ENCODE results near the gene PCYOX1L.

The PCYOX1L gene

GRCh38 chr5:149313151-149313841 lies 44.5 kb upstream of the PCYOX1L start:
- Histone ChIP-seq H3K27me3 (ENCODE audit: insufficient read depth, low read length) (no peaks in the 10 kb centered on the region), H2BK5ac (ENCODE audit: low read depth, low read length, poor library complexity) (no peak overlapping the region), H3K79me2 (ENCODE audit: control insufficient read depth, insufficient read depth, low read length, poor library complexity) (no peaks in the 10 kb centered on the region), H2AK5ac (ENCODE audit: low read length) (no peak overlapping the region), H3K14ac (ENCODE audit: low read length) (no peak overlapping the region), H2AFZ (ENCODE audit: insufficient read depth, low read length, poor library complexity) (no peak overlapping the region), H3K4ac (ENCODE audit: low read depth, low read length) (no peak overlapping the region), H3K4me2 (ENCODE audit: low read length) (no peak overlapping the region), H2BK12ac (ENCODE audit: low read length) (no peak overlapping the region), H3K4me3 (ENCODE audit: low read depth, low read length) (no peak overlapping the region), H3K79me1 (ENCODE audit: low read length) (no peaks in the 10 kb centered on the region), H3K4me1 (ENCODE audit: control insufficient read depth in 1 of 2, insufficient read depth in 2 of 2, low read length in 2 of 2) (no peaks in the 10 kb centered on the region), H3K9ac (ENCODE audit: low read length) (no peak overlapping the region), H3K36me3 (ENCODE audit: control insufficient read depth in 1 of 2, insufficient read depth in 2 of 2, low read length in 2 of 2) (peaks cover 0 to 3% of the 10 kb centered on the region in 2 experiments), H3K18ac (ENCODE audit: low read length) (no peak overlapping the region), H4K91ac (ENCODE audit: low read depth, low read length) (no peak overlapping the region), H3K23ac (ENCODE audit: low read length) (no peak overlapping the region), H2BK120ac (ENCODE audit: insufficient read depth, low read length, poor library complexity) (no peak overlapping the region), H4K8ac (ENCODE audit: low read depth, low read length) (no peak overlapping the region), H4K12ac (ENCODE audit: low read depth, low read length) (no peak overlapping the region), H3K27ac (ENCODE audit: low read depth, low read length) (no peak overlapping the region), H3K9me3 (ENCODE audit: insufficient read depth, low read depth, low read length) (no peaks in the 10 kb centered on the region)
- WGBS (ENCODE audit: extremely low coverage, insufficient coverage, insufficient read length), result no CpG with 5 or more reads among the region's 6 CpGs
- DNase-seq, result no peak

GRCh38 chr5:149314571-149315111 lies 43.2 kb upstream of the PCYOX1L start:
- Histone ChIP-seq H3K79me2 (ENCODE audit: control insufficient read depth, insufficient read depth, low read length, poor library complexity) (no peaks in the 10 kb centered on the region), H2BK5ac (ENCODE audit: low read depth, low read length, poor library complexity) (no peak overlapping the region), H2AFZ (ENCODE audit: insufficient read depth, low read length, poor library complexity) (no peak overlapping the region), H3K4ac (ENCODE audit: low read depth, low read length) (no peak overlapping the region), H3K36me3 (ENCODE audit: control insufficient read depth in 1 of 2, insufficient read depth in 2 of 2, low read length in 2 of 2) (peaks cover 3 to 6% of the 10 kb centered on the region in 2 experiments), H2BK12ac (ENCODE audit: low read length) (no peak overlapping the region), H3K27me3 (ENCODE audit: insufficient read depth, low read length) (no peaks in the 10 kb centered on the region), H3K9ac (ENCODE audit: low read length) (no peak overlapping the region), H4K91ac (ENCODE audit: low read depth, low read length) (no peak overlapping the region), H3K18ac (ENCODE audit: low read length) (no peak overlapping the region), H3K79me1 (ENCODE audit: low read length) (no peaks in the 10 kb centered on the region), H3K23ac (ENCODE audit: low read length) (no peak overlapping the region), H4K8ac (ENCODE audit: low read depth, low read length) (no peak overlapping the region), H3K27ac (ENCODE audit: low read depth, low read length) (no peak overlapping the region), H3K4me1 (ENCODE audit: control insufficient read depth in 1 of 2, insufficient read depth in 2 of 2, low read length in 2 of 2) (no peaks in the 10 kb centered on the region), H2BK120ac (ENCODE audit: insufficient read depth, low read length, poor library complexity) (no peak overlapping the region), H2AK5ac (ENCODE audit: low read length) (no peak overlapping the region), H3K4me3 (ENCODE audit: low read depth, low read length) (no peak overlapping the region), H4K12ac (ENCODE audit: low read depth, low read length) (no peak overlapping the region), H3K9me3 (ENCODE audit: insufficient read depth, low read depth, low read length) (no peaks in the 10 kb centered on the region), H3K14ac (ENCODE audit: low read length) (no peak overlapping the region), H3K4me2 (ENCODE audit: low read length) (no peak overlapping the region)
- no peak for DNase-seq
- WGBS (ENCODE audit: extremely low coverage, insufficient coverage, insufficient read length), result no CpG with 5 or more reads among the region's 4 CpGs

DNA sequence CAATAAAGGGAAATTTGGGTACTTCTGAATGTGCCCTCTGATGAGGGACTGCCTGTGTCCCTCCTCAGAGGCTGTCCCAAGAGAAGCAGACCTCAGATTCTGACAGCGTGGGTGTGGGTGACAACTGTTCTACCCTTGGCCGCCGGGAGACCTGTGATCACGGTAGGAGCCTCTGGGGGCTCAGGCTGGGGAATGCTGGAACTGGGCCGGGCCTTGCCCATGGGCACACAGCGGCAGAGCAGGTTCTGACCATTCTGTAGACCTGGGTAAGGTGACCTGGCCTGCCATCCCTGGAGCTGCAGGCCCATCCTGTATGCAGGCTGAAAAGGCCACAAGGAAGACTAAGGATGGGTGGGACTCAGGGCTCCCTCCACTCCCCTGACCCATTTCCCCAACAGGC lies 42.1 kb upstream of the PCYOX1L start:
- no peaks in the 10 kb centered on the region for H3K9me3 ChIP-seq (ENCODE audit: insufficient read depth, low read depth, low read length)
- no peak overlapping the region for H3K4me2 ChIP-seq (ENCODE audit: low read length)
- no peaks in the 10 kb centered on the region for H3K27me3 ChIP-seq (ENCODE audit: insufficient read depth, low read length)
- no peak for DNase-seq
- no peak overlapping the region for H3K4me3 ChIP-seq (ENCODE audit: low read depth, low read length)
- H4K8ac ChIP-seq (ENCODE audit: low read depth, low read length), result no peak overlapping the region
- peaks cover 2 to 3% of the 10 kb centered on the region in 2 experiments for H3K4me1 ChIP-seq (ENCODE audit: control insufficient read depth in 1 of 2, insufficient read depth in 2 of 2, low read length in 2 of 2)
- H3K79me2 ChIP-seq (ENCODE audit: control insufficient read depth, insufficient read depth, low read length, poor library complexity), result no peaks in the 10 kb centered on the region
- no peak overlapping the region for H4K91ac ChIP-seq (ENCODE audit: low read depth, low read length)
- H3K36me3 ChIP-seq (ENCODE audit: control insufficient read depth in 1 of 2, insufficient read depth in 2 of 2, low read length in 2 of 2), result peaks cover 5 to 9% of the 10 kb centered on the region in 2 experiments
- H3K18ac ChIP-seq (ENCODE audit: low read length), result no peak overlapping the region
- H2AK5ac ChIP-seq (ENCODE audit: low read length), result no peak overlapping the region
- H2BK5ac ChIP-seq (ENCODE audit: low read depth, low read length, poor library complexity), result no peak overlapping the region
- no peak overlapping the region for H3K9ac ChIP-seq (ENCODE audit: low read length)
- H2BK120ac ChIP-seq (ENCODE audit: insufficient read depth, low read length, poor library complexity), result no peak overlapping the region
- no peak overlapping the region for H3K14ac ChIP-seq (ENCODE audit: low read length)
- H2AFZ ChIP-seq (ENCODE audit: insufficient read depth, low read length, poor library complexity), result no peak overlapping the region
- H4K12ac ChIP-seq (ENCODE audit: low read depth, low read length), result no peak overlapping the region
- H3K4ac ChIP-seq (ENCODE audit: low read depth, low read length), result no peak overlapping the region
- no peak overlapping the region for H2BK12ac ChIP-seq (ENCODE audit: low read length)
- no CpG with 5 or more reads among the region's 6 CpGs for WGBS (ENCODE audit: extremely low coverage, insufficient coverage, insufficient read length)
- no peak overlapping the region for H3K27ac ChIP-seq (ENCODE audit: low read depth, low read length)
- H3K79me1 ChIP-seq (ENCODE audit: low read length), result no peaks in the 10 kb centered on the region
- no peak overlapping the region for H3K23ac ChIP-seq (ENCODE audit: low read length)

- peaks cover 2 to 4% of the 10 kb centered on the region in 2 experiments for H3K4me1 ChIP-seq (ENCODE audit: control insufficient read depth in 1 of 2, insufficient read depth in 2 of 2, low read length in 2 of 2)
- DNase-seq, result peak in 1 of 2 donors; percentile 52
- H3K9me3 ChIP-seq (ENCODE audit: insufficient read depth, low read depth, low read length), result no peaks in the 10 kb centered on the region
- H3K27me3 ChIP-seq (ENCODE audit: insufficient read depth, low read length), result no peaks in the 10 kb centered on the region
- H3K9ac ChIP-seq (ENCODE audit: low read length), result no peak overlapping the region
- no peak overlapping the region for H2AFZ ChIP-seq (ENCODE audit: insufficient read depth, low read length, poor library complexity)
- H3K4me2 ChIP-seq (ENCODE audit: low read length), result no peak overlapping the region
- H2BK120ac ChIP-seq (ENCODE audit: insufficient read depth, low read length, poor library complexity), result no peak overlapping the region
- no peaks in the 10 kb centered on the region for H3K79me1 ChIP-seq (ENCODE audit: low read length)
- no peak overlapping the region for H3K14ac ChIP-seq (ENCODE audit: low read length)
- H3K27ac ChIP-seq (ENCODE audit: low read depth, low read length), result no peak overlapping the region
- no peak overlapping the region for H3K18ac ChIP-seq (ENCODE audit: low read length)
- H3K4ac ChIP-seq (ENCODE audit: low read depth, low read length), result no peak overlapping the region
- H2AK5ac ChIP-seq (ENCODE audit: low read length), result no peak overlapping the region
- no peak overlapping the region for H4K8ac ChIP-seq (ENCODE audit: low read depth, low read length)
- no peak overlapping the region for H3K23ac ChIP-seq (ENCODE audit: low read length)
- H2BK12ac ChIP-seq (ENCODE audit: low read length), result no peak overlapping the region
- no peaks in the 10 kb centered on the region for H3K79me2 ChIP-seq (ENCODE audit: control insufficient read depth, insufficient read depth, low read length, poor library complexity)
- no peak overlapping the region for H2BK5ac ChIP-seq (ENCODE audit: low read depth, low read length, poor library complexity)
- peaks cover 6% of the 10 kb centered on the region in 2 experiments for H3K36me3 ChIP-seq (ENCODE audit: control insufficient read depth in 1 of 2, insufficient read depth in 2 of 2, low read length in 2 of 2)
- no peak overlapping the region for H4K12ac ChIP-seq (ENCODE audit: low read depth, low read length)
- no peak overlapping the region for H4K91ac ChIP-seq (ENCODE audit: low read depth, low read length)
- no CpG with 5 or more reads among the region's 14 CpGs for WGBS (ENCODE audit: extremely low coverage, insufficient coverage, insufficient read length)
- H3K4me3 ChIP-seq (ENCODE audit: low read depth, low read length), result no peak overlapping the region
These were observed 40.4 kb upstream of the PCYOX1L start for GRCh38 chr5:149317281-149318048.
